Amygdala (tissue), 56 donors: ENCODE measurements around the gene SKA2.
"Not testable (repeated sequence)": the region's sequence is repeated elsewhere in the genome, so short reads cannot be mapped to it uniquely, and the experiment has no call there.

Experiments used
- DNase-seq, 56 donors: peaks; one replicate each; lab custom pipeline; 2025; lab: John Stamatoyannopoulos, UW

Gene SKA2

DNA sequence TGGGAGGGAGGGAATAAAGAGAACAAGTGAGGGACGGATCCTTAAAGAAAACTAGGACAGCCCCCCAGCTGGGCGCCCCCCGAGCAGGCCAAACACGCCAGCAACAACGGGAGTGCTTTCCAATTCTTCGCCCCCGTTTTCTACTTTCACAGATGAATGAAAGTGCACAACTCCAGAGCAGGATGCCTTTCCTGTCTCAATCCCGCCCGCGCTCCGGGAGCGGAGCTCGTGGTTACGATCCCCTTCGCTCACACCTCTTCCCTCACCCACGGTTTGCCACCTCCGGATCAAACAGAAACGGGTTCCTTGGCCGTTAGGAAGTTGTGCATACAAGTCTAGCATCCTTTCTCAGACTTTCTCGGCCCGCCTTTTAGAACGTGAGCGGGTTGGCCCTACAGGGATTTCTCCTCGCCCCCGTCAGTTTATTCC lies 680 bp downstream of the SKA2 start:
- DNase-seq: peak in 30 of 56 donors; percentile 7 to 76 (median 51)

DNA sequence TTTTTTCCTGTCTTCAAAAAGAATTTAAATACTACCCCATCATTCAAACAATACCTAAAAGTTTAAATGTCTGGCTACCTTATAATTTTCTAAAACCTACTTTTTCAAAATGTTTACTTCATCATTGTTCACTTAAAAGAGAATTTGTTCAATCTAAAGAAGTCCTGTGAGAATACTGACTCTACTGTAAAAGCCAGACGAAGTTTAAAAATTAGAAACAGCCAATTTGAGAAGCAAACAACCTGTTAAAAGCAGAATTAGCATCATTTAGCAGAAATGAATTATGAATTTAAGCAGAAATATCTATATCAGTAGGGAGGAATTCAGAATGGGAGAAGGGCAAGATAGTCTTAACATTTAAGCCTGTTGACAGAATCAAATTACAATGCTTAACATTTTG lies 2.1 kb downstream of the SKA2 start:
- no peak for DNase-seq

DNA sequence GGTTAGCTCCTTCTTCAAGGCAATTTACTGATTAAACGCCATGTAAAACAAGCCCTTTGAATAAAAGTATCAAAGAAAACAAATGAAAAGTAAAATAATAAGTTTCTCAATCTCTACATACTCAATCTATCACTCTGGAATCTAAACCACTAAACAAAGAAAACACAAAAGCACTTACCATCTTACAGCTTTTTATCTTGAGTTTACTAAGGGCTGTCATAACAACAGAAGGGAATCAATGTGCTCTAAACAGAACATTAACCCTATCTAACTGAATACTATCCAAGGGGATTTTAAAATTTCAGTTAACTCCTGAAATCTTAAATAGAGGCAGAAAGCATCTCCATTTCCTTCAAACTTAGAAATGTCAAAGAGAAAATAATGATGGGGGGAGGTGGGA lies 3.4 kb downstream of the SKA2 start:
- no peak for DNase-seq

DNA sequence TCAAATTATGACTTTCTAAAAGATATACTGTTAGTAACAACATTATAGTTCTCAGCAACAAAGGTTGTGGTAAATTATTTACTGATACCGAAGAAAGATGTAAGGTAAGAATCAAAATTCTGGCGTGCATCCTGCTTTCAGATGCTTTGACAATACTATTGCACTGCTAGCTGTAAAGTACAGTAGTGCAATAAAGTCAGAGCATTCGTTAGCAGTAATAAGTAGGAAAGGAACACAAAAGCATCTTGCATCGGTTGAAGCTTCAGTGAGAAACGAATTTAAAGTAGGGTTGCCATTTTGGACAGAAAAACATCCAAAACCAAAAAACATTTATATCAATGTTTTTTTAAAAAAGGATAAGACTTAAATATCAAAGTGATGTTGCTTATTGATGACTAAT lies 4.0 kb downstream of the SKA2 start:
- DNase-seq: no peak

DNA sequence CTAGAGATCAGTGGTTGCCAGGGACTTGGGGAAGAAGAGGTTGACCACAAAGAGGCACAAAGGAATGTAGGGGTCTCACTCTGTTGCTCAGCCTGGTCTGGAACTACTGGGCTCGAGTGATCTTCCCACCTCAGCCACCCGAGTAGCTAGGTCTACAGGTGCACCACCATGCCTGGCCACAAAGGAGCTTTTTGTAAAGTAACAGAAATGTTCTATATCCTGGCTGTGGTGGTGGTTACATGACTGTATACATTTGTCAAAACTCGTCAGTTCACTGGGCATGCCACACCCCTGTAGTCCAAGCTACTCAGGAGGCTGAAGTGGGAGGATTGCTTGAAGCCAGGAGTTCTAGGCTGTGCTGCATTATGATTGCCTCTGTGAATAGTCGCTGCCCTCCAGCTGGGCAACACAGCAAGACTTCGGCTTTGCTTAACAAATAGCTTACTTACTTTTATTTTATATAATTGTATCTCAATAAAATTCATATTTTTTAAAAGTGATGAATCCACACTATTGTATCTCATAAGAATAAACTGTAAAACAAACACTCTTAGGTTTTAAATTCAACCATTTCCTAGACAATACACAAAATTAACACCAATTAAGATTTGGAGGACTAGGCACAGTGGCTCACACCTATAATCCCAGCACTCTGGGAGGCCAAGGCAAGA lies 5.0 kb downstream of the SKA2 start:
- no peak for DNase-seq

DNA sequence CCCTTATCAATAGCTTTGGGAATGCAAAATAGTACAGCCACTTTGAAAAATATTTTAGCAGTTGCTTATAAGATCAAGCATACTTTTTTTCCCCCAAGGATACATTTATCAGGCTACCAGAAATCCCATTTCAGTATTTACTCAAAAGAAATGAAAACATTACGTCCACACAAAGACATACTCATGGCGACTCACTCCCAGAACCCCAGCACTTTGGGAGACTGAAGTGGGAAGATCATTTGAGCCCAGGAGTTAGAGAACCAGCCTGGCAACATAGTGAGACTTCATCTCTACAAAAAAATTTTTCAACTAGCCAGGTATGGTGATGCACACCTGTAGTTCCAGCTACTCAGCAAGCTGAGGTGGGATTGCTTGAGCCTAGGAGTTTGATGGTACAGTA lies 5.9 kb downstream of the SKA2 start:
- no peak for DNase-seq

DNA sequence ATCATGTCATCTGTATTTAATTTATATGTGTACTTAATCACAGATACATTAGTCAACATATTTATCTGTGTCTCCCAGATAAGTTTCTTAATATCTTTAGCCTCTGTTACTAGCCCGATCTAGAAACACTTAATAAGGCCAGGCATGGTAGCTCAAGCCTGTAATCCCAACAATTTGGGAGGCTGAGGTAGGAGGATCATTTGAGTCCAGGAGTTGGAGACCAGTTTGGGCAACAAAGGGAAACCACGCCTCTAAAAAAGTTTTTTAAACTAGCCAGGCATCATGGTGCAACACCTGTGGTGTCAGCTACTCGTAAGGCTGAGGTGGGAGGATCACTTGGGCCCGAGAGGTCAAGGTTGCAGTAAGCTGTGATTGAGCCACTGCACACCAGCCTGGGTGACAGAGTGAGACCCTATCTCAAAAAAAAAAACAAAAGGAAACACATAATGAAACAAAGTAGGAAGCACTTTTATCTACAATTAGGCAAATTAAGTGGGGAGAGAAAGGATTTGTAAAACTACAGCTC lies 9.4 kb downstream of the SKA2 start:
- no peak for DNase-seq

DNA sequence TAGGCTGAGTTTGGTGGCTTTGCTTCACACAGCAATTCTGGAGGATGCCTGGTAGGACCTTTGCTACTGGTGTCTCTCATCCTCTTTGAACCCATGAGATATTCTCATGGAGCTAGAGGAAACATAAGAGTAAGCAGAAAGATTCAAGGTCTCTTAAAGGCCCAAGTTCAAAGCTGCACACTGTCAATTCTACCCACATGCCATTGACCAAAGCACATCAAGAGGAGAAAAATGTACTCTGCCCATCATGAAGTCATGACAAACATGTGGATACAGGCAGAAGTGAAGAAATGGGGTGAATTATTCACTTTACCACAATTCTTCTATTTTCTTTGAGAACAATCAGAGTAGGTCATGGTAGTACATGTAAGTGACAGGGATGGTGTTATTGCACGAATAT lies 13.1 kb downstream of the SKA2 start:
- DNase-seq: no peak

DNA sequence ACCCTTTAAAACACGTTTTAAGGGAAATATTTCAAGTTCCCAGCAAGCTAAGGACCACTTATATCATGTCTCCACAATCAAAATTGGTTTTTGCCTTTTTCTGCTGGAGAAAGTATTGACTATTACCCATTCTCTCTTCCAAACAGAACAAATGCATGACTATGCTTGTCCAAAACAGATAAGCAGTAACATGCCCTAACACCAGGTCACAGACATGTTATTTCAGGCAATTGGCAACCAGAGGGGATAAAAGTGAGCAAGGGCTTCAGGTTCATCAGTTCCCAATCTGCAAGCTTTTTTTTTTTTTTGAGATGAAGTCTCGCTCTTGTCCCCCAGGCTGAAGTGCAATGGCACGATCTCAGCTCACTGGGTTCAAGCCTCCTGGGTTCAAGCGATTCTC lies 15.0 kb downstream of the SKA2 start:
- DNase-seq: no peak

DNA sequence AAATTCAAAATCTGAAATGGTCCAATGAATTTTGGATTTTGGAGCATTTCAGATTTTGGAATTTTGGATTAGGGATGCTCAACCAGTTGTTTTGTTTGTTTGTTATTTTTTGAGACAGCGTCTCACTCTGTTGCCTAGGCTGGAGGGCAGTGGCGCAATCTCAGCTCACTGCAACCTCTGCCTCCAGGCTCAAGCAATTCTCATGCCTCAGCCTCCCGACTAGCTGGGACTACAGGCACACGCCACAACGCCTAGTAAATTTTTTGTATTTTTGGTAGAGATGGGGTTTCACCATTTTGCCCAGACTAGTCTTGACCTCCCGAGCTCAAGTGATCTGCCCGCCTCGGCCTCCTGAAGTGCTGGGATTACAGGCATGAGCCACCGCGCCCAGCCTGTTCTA lies 16.6 kb downstream of the SKA2 start:
- DNase-seq: not testable (repeated sequence)

DNA sequence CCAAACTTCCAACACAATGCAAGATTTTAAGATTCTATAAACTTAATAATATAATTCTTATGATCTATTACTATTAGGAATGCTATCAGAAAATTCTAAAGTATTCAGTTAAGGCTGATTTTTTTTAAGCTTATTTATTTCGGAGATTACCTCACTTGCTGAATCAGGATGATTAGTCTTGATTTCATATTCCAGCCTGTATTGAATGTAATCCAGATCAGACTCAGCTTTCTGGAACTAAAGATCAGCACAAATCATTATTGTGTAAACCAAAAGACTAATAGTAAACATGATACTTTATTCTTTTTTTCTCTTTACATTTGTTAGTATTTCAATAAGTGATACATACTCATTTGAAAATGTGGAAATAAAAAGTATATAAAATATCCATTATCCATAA lies 23.9 kb downstream of the SKA2 start:
- DNase-seq: no peak

DNA sequence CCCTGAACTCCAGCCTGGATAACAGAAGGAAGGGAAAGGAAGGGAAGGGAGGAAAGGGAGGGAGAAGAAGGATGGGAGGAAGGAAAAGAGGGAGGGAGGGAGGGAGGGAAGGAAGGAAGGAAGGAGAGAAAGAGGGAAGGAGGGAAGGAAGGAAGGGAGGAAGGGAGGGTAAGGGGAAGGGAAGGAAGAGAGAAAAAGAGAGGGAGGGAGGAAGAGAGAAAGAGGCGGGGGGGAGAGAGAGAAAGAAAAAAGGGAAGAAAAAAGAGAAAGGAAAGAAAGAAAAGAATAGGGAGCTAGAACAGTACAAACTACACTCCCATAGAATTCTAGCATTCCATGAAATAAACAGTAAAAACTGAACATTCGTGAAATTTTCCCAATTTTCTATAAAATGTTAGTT lies 25.2 kb downstream of the SKA2 start:
- DNase-seq: no peak

DNA sequence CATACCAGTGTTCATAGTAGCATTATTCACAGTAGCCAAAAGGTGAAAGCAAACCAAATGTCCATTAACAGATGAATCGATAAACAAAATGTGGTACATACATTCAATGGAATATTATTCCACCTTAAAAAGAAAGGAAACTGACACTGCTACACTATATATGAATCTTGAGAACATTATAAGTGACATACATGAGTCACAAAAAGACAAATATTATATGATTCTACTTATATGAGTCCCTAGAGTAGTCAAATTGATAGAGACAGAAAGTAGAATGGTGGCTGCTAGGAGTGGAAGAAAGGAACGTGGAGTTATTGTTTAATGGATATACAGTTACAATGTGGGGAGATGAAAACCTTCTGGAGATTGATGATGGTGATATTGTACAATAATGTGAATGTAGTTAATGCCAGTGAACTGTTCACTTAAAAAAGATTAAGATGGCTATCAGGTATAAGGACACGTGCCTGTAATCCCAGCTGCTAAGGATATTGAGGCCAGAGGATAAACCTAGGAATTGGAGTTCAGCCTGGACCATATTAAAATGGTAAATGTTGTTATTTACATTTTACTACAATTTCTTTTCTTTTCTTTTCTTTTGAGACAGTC lies 28.1 kb downstream of the SKA2 start:
- no peak for DNase-seq

DNA sequence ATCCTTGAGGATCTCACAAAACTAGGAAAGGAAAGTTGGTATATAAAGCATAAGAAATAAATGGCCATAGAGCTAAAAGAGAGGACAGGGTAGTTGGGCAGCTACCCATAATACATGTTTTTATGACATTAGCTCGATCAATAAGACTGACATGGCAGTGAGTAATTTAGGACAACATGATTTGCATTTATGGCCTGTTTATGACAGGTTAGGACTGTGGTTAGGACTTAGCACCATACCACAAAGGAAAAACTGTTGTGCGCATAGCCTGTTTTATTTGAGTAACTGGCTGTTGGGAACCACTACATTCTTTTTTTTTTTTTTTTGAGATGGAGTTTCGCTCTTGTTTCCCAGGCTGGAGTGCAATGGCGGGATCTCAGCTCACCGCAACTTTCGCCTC lies 30.3 kb downstream of the SKA2 start:
- DNase-seq: no peak

DNA sequence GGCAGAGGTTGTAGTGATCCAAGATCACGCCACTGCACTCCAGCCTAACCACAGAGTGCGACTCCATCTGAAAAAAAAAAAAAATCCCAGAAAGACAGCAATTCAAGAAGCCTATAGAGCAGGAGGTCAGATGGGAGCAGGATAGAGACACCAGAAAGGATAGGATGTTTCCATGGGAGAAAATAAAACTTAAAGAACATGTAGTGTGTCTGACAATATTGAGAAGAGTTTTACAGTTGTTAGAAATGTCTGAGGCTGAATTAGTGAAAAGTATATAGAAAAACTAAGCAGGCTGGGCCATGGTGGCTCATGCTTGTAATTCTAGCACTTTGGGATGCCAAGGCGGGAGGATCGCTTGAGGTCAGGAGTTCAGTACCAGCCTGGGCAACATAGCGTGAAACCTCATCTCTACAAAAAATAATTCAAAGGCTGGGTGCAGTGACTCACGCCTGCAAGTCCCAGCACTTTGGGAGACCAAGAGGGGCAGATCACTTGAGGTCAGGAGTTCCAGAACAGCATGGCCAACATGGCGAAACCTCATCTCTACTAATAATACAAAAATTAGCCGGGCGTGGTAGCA lies 33.0 kb downstream of the SKA2 start:
- no peak for DNase-seq

DNA sequence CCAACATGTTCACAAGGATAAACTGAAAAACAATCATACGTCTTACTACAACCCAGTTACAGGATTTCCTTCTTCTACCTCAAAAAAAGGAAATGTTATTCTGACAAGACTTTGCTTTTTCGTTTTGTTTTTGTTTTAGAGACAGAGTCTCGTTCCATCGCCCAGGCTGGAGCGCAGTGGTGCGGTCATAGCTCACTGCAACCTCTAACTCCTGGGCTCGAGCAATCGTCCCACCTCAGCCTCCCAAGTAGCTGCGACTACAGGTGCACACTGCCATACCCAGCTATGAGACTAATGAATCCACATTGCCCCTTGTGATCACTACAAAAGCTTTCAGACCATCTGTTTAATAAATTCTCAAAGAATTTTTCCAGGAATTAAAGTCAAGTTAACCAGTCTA lies 39.5 kb downstream of the SKA2 start:
- no peak for DNase-seq

DNA sequence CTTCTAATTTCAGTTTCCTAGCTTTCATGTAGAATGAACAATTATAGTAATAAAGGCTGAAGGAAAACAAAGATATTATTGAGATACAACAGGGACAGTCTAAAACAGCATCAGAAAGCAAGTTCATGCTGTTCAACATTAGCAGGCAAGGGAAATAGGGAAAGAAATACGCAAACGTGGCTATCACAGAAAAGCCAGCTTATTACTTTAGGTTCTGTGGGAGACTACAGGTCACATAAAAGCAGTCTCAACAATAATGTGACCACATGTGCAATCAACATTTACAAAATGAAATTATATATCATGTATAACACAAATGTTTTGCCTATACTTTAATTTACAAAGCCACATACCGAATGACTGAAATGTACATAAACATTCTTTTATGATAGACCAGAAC lies 43.4 kb downstream of the SKA2 start:
- no peak for DNase-seq

DNA sequence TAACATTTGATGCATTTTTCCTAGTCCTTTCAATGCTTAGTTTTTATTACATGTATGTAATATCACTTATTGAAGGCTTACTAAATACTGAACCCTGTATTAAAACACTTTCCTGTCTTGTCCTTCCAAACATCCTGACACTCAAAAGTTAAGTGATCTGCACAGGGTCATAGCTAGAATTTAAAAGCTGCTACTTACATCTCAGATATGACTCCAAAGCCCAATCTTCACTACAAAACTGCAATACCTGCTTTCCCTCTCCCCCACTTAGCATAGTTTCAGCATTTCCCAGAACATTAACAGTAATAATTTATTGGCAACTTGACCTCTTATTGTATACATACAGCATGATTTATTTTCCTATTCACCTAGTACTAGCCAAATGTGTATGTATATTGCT lies 44.0 kb downstream of the SKA2 start:
- DNase-seq: no peak

DNA sequence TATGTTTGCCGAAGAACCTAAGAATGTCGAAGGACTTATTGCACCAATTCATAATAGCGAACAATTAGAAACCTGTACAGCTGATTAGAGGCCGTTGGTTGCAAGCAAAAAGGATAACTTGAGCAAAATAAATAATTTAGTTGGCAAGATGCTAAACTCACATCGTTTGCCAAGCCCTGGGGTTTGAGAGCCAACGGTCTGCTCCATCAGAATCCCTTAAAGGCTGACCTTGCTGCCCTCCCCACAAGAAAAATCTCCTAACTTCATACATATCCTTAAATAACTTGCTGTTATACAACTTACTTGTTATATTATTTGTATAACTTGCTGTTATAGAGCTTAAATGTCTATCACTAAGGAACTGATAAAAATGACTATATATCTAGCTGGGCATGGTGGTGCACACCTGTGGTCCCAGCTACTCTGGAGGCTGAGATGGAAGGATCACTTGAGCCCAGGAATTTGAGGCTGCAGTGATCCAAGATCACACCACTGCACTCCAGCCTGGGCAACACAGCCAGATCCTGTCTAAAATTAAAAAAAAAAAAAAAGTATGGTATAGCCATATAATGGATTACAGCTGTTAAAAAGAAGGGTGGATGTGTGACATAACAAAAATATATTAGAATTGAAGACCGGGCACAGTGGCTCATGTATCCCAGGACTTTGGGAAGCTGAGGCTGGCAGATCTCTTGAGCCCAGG lies 46.4 kb downstream of the SKA2 start:
- DNase-seq: no peak

DNA sequence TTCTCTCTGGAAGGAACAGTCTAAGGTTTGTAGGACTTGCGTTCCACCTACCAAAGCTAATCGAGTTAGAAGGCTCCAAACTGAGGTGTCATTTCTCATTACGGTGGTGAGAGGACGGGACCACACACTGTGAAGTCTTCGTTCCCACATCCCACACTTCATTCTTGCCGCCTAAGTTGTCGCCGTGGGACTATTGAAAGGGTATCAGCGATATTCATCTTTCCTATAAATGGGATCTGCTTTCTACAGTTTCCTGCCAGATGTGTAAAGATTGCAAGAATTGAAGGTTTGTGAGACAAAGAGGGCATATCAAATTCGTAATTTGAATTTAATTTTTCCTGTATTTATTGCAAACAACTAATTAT lies 47.7 kb downstream of the SKA2 start:
- no peak for DNase-seq

DNA sequence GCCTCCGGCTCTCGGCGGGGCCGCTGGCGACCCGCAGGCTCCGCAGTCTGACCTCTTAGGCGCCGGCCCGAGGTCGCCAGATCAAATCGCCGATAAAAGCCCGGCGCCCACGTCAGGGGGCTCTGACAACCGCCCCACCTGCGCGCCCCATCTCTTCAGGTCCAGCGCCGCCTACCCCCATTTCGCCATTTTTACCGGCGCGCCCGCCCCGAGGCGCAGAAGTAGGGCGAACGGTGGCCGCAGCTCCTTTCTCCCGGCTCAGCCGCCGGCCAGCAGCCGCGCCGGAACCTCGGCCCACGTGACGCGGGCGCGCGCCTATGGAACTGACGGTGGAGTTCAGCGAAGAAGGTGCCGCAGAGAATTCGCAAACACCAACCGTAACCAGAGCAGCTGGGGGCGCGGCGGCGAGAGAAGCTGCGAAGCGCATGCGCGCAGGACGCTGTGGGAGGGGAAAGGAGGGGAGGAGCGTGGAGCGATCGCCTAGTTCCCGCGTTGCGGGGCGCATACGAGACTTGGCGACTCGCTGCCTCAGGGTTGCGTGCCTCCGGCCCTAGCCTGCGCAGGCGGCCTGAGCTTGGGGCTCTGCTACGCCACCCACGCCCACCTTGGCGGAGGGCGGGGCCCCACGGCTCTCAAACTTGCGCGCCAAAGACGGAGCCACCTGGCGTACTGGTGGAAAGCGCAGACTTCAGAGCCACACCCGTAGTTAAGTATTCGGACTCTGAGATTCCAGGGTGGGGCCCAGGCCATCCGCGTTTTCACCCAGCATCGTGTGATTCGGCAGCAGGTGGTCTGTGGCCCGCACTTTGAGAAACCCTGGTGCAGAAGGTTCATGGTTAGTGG lies 48.3 kb downstream of the SKA2 start, which contains the start of gene TRIM37:
TSS of gene TRIM37 (minus strand) at position 418 of the 843 bp plus-strand sequence. CDS start 419 bp downstream, outside the sequence.
- peak; percentile 60 to 98 (median 93) for DNase-seq
